Hepatocyte (in vitro differentiated cells): ENCODE data around the gene KIF26B.

Experiments used
- CTCF ChIP-seq: fragments of 200-600 bp; sonication (generic); IDR thresholded peaks from 2 replicates; pipeline ENCODE4 v1.5.1; 2016; ENCODE audit warnings: antibody characterized with exemption, mild to moderate bottlenecking; ENCODE audit not compliant: poor library complexity
- EZH2phosphoT487 ChIP-seq: fragments of 200-600 bp; sonication (generic); IDR thresholded peaks from one replicate; pipeline ENCODE4 v1.6.1; 2018; ENCODE audit warnings: antibody characterized with exemption, mild to moderate bottlenecking, low read depth, moderate library complexity; ENCODE audit not compliant: unreplicated experiment, severe bottlenecking

DNA sequence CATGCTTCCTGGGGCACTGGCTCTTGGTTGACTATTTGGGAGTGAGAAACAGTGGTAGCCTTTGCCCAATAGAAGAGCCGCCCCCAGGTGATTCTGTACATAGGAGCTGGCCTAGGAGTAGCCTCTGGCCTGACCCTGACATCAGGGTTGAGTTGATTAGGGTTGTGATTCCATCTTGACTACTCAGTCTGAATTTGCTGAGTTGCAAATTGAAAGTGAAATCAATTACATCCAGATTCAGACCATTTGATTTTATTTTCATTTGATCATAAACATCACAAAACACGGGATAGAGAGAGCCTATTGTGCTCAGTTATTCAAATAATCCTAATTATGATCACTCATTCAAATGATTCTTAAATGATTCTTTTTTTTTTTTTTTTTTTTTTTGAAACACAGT lies 253.2 kb downstream of the KIF26B start:
- TF ChIP-seq CTCF: no peak
- TF ChIP-seq EZH2phosphoT487: no peak
